Measurements from ENCODE around the gene KCTD1. TPM values are rescaled to one million over a fixed set of nuclear protein-coding genes. Genes with fewer than 3 reads are reported as not detected.

KCTD1 gene
- total RNA-seq, 2 donors from 2014 or later, result 35.1 to 44.4 TPM

DNA sequence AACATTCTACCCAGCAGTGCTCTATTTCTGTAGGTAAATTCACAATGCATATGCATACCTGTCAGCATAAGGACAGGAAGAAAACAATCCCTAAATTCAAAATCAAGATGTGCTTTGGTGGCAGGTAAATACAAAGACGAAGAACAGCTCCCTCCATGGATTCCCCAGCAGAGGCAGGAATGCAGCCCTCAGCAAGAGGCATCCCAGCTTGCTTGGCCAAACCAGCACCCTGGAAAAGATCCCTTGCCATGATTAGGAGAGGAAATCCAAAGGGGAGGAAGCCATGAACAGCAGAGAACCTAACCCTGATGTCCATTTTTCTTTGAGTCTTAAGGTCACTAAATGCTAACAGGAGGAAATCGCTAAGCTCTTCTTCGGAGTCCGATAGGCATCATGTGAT, 91.2 kb downstream of the KCTD1 start:
- Histone ChIP-seq H3K4me3 (no peak overlapping the region), H3K36me3 (peaks cover 12% of the 10 kb centered on the region), H3K27me3 (no peaks in the 10 kb centered on the region), H3K27ac (peak overlapping the region; percentile 83 to 88), H3K4me1 (peaks cover 0 to 40% of the 10 kb centered on the region in 2 donors), H3K9me3 (no peaks in the 10 kb centered on the region)
- no peak for DNase-seq (ENCODE audit: low spot score)
- TF ChIP-seq, protein P1, sequence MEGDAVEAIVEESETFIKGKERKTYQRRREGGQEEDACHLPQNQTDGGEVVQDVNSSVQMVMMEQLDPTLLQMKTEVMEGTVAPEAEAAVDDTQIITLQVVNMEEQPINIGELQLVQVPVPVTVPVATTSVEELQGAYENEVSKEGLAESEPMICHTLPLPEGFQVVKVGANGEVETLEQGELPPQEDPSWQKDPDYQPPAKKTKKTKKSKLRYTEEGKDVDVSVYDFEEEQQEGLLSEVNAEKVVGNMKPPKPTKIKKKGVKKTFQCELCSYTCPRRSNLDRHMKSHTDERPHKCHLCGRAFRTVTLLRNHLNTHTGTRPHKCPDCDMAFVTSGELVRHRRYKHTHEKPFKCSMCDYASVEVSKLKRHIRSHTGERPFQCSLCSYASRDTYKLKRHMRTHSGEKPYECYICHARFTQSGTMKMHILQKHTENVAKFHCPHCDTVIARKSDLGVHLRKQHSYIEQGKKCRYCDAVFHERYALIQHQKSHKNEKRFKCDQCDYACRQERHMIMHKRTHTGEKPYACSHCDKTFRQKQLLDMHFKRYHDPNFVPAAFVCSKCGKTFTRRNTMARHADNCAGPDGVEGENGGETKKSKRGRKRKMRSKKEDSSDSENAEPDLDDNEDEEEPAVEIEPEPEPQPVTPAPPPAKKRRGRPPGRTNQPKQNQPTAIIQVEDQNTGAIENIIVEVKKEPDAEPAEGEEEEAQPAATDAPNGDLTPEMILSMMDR (IDR thresholded peaks at IDR 0.05), result no peak

DNA sequence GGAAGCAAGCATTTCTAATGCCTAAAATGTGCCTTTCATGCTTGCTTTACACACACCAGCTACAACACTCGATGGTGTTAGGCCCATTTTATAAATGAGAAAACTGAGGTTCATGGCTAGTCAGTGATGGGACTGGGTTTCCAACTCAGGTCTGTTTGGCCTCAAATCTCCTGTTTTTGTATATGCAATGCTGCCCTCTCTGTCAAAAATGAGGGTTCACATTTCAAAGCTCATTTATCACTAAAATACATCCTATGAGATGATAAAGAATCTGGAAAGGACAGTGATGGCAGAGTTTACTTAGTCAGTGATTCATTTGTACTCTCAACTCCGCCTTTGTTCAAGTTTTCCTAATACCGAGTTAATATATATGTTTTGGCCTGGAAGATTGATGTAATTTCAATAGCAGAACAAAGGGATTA, 92.3 kb downstream of the KCTD1 start:
- TF ChIP-seq, protein P1 (IDR thresholded peaks at IDR 0.05), result no peak
- Histone ChIP-seq H3K27me3 (no peaks in the 10 kb centered on the region), H3K36me3 (peaks cover 12% of the 10 kb centered on the region), H3K4me3 (no peak overlapping the region), H3K9me3 (no peaks in the 10 kb centered on the region), H3K4me1 (peaks cover 0 to 29% of the 10 kb centered on the region in 2 donors), H3K27ac (no peak overlapping the region)
- no peak for DNase-seq (ENCODE audit: low spot score)

DNA sequence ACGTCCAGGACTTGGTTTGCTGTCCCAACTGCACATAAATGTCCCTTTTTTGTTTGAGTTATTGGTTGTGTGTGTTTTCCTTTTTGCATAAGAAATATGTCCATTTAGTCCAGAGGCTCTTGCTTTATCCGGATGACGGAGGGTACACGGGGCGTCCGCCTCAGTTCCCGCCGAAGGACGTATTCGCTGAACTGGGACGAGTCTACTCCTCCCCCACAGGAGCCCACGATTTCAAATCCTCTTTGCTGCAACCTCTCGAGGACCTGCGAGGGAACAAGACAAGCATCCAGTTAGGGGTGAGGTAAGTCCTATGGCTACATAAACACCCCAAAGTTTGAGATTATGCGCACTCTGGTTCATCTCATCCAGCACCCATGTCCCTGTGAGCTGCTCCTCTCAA, 92.7 kb downstream of the KCTD1 start:
- TF ChIP-seq, protein P1 (IDR thresholded peaks at IDR 0.05), result no peak
- Histone ChIP-seq H3K4me1 (peaks cover 0 to 24% of the 10 kb centered on the region in 2 donors), H3K4me3 (no peak overlapping the region), H3K9me3 (no peaks in the 10 kb centered on the region), H3K27ac (no peak overlapping the region), H3K36me3 (peaks cover 12% of the 10 kb centered on the region), H3K27me3 (no peaks in the 10 kb centered on the region)
- DNase-seq (ENCODE audit: low spot score), result no peak

DNA sequence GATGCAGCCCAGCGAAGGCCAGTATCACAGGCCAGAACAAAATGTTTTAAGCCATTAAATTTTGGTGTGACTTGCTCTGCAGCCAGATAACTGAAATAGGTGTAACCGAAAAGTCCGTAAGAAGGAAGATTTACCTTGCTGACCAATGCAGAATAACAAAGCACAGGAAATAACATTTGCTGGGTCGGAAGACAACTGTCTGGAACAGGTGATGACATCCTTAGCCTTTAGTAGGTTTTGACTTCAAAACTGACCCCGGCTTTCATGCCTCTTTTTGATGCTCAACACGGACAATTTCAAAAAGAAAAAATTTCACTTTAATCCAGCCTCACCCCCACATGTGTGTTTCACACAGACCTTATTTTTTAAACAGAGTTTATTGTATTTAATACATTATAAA, 93.7 kb downstream of the KCTD1 start:
- Histone ChIP-seq H3K27ac (peak overlapping the region; percentile 8 to 16), H3K4me3 (no peak overlapping the region), H3K4me1 (peaks cover 0 to 18% of the 10 kb centered on the region in 2 donors), H3K9me3 (no peaks in the 10 kb centered on the region), H3K36me3 (peaks cover 12% of the 10 kb centered on the region), H3K27me3 (no peaks in the 10 kb centered on the region)
- TF ChIP-seq, protein P1 (IDR thresholded peaks at IDR 0.05), result no peak
- DNase-seq (ENCODE audit: low spot score), result no peak

DNA sequence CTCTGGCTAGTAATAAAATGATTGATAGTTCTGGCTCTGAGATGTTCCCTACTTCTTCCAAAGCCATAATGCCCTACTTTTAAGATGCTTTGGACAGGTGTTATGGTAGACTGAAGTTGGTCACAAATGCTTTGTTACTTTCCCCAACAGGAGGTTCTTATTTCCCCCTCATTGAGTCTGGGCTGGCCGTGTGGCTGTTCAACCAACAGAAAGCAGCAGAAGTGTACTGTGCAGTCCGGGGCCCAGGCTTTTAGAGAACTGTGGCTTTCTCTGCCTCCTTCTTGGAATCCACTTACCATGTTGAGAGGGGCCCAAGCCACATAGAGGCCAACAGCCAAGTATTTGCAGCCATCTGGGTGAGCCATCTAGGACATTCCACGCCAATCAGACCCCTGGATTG, 94.2 kb downstream of the KCTD1 start:
- Histone ChIP-seq H3K36me3 (peaks cover 12% of the 10 kb centered on the region), H3K27me3 (no peaks in the 10 kb centered on the region), H3K9me3 (no peaks in the 10 kb centered on the region), H3K4me3 (no peak overlapping the region), H3K4me1 (peaks cover 0 to 15% of the 10 kb centered on the region in 2 donors), H3K27ac (peak overlapping the region; percentile 8 to 16)
- TF ChIP-seq, protein P1 (IDR thresholded peaks at IDR 0.05), result no peak
- no peak for DNase-seq (ENCODE audit: low spot score)

DNA sequence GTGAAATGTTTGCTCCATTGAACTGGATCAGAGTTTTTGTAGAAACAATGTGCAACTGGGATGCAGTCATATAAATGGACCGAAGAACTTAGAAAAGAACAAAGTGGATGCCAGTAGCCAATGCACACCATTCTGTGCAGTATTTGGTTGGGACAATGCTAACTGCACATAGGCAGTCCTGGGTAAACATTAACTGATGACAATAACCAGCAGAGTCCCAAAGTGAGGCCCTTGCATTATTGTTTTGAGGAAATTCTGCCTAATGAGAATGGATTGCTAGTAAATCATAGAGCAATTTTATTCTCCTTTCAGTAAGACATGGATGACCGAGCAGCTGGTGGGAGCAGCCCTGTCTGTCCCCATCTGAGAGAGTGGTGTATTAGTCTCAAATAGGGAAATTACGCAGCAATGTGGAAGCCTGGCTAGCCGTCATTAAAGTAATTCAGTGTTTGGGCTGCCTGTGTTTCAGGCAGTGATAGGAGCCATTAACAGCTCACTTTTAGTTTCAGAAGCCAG, 94.9 kb downstream of the KCTD1 start:
- Histone ChIP-seq H3K36me3 (peaks cover 12% of the 10 kb centered on the region), H3K4me1 (peaks cover 0 to 7% of the 10 kb centered on the region in 2 donors), H3K9me3 (no peaks in the 10 kb centered on the region), H3K4me3 (no peak overlapping the region), H3K27me3 (no peaks in the 10 kb centered on the region), H3K27ac (no peak overlapping the region)
- DNase-seq (ENCODE audit: low spot score), result no peak
- TF ChIP-seq, protein P1 (IDR thresholded peaks at IDR 0.05), result no peak

Measured in right atrium auricular region (tissue), 2 donors.